Hematopoietic multipotent progenitor cell treated with erythropoietin and hydrocortisone succinate and interleukin-3 and kit ligand, for 4 days (in vitro differentiated cells): ENCODE measurements around the gene IL27RA.

ENCODE experiments used
- DNase-seq: peaks from one replicate; pipeline ENCODE4 v3.0.0-alpha.2; 2015

IL27RA gene

DNA sequence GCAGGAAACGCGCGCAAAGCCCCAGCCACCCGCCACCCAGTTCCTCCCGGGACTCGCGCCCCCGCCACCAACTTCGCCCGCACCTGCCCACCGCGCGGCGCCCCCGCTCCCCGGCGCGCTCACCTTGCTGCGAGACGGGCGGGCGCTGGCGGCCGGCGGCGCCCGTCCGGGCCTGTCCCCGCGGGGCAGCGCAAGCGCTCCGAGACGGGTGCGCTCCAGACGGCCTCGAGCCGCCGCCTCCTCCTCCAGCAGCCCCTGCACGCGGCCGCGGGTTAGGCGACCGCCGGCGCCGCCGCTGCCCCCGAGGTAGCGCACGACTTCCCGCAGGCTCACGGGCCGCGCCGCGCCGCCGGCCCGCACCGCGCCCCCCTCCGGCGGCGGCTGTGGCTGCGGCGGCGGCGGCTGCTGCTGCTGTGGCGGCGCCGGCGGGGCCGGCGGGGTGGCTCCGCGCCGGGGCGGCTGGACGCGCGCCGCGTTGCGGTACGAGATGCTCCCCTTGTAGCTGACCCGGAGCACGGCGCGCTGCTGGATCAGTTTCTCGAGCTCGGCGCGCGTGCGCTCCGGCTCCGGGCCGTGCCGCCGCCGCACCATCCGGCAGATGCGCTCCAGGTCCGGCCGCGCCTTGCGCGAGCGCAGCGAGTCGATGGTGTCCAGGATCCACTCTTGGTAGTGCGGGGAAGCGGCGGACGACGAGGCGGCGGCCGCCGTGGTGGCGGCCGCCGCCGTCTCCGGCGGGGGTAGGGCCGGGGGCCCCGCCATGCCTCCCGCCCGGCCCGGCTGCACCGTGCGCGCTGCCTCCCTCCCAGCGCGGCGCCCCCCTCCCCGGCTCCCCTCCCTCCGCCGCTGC, 58.3 kb downstream of the IL27RA start:
- DNase-seq, result peak; percentile 77

DNA sequence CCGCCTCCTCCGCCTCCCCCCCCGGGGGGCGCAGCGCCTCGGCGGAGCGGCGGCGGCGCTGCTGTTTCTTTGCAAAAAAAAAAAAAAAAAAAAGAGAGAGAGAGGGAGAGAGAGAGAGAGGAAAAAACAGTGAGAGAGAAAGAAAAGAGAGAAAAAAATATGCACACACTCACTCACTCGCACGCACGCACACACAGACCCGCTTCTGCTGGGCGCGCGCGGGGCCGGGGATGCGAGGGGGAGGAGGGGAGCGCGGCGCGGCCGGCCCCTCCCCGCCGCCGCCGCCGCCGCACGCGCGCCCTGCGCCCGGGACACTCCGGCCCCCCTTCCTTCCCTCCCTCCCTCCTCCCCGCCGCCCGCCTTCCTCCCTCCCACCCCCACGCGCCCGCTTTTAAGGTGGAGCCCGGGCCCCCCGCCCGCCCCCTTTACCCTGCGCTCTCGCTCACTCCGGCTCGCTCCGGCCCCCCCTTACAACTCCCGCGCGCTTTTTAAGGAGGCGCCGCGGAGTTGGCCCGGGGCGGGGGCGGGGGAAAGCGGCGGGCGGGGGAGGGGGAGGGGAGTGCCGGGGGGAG, 59.0 kb downstream of the IL27RA start, which contains the start of gene SAMD1:
TSS of gene SAMD1 (minus strand) at position 243 of the 572 bp plus-strand sequence.
- DNase-seq, result peak; percentile 97

DNA sequence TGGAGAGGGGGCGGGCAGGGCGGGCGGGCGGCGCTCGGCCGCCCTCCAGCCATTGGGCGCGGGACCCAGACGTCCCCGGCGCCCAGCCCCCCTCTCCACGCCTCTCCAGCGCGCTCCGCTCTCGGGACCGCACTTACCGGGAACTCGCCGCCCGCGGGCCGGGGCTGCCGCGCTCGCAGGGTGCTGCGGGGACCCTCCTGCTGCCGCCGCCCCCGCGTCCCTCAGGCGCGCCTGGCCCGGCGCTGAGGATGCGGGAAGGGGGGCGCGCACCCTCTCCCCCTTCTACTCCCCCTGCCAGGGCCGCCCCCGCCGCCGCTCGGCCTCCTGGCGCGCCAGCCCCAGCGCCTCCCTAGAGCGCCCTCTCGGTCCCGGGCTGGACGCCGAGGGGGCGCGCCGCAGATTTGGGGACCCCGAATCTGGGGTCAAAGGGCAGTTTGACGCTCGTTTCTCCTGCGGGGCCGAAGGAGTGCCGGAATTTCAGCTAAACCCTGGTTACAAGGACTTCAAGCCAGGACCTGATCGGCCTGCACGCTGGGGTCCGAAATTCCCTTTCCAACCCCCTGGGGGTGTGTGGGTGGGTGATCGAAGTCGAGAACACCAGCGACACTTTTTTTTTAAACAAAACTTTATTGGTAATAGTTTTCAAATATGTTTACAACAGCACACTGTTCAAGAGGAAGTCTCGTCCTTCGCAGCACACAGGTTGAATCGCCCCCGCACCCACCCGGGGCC, 59.7 kb downstream of the IL27RA start:
- DNase-seq, result peak; percentile 93

DNA sequence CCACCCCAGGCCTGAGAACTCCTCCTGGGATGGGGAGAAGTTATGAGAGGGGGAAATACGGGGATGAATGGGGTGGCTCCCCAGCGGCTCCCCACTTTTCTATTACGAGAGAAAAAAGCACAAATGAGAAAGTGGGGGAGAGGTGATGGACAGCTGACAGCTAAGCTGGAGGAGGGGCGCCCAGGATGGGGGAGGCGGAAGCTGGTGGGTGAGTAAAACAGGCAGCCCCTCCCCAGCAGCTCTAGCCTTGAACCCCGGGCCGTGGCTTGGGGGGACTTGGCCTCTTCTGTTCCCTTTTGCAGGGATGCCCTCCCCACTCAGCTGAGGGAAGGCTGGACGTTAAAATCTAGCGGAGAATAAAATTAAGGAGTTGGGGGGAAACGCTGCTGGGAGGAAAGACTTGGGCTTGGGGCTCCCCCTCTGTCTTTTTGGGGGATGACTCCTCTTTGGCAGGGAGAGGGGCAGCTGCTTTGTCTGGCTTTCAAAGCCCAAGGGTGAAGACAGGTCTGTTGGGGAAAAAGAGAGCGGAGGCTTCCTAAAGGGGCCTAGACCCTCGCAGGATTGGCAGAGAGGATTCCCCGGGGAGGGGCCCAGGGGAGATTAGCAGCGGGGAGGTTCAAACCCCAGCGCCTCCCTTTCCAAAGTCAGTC, 60.4 kb downstream of the IL27RA start:
- DNase-seq, result peak; percentile 70

DNA sequence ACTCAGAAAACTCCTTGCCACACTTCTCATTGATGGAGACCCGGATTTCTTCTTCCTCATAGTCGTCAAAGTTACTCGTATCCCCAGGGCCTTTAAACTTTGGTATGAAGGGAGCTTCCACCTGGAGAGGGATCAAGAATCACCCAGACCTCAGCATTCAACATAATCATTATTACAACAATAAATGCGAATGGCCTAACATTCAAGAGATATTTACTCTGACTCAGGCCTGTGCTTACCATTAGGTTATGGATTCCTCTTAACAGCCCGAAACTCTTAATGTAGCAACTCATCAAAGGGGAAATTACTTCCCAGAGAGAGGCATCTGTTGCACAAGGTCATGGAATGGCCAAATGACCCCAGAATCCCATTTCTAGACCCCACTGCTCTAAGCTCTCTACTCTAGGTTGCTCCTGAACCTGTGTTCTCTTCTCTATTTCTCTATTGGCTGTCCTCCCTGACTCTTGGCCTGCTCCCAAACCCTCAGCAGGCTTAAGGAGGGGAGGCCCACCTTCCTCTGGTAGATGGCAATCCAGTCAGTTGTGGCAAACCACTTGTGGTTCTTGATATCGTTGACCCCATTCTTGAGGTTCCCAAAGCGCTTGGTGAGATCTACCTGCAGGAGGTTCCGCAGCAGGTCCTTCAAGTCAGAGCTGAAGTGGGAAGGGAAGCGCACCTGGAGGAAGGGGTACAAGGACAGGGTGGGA, 61.7 kb downstream of the IL27RA start:
- peak; percentile 43 for DNase-seq

DNA sequence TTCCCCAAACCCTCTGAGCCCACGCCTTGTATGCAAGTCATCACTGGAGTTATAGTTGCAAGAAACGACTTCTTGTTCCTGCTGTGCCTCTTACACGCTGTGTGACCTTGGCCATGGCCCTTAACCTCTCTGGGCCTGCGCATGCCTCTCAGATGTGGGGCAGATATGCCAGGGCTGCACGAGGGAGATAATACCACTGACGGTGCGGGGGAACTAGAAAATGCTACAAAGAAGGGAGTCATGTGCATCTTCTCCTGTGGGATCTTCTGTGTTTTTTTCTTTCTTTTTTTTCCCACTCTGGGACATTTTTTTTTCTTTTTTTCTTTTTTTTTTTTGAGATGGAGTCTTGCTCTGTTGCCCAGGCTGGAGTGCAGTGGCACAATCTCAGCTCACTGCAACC, 63.3 kb downstream of the IL27RA start:
- peak; percentile 63 for DNase-seq

DNA sequence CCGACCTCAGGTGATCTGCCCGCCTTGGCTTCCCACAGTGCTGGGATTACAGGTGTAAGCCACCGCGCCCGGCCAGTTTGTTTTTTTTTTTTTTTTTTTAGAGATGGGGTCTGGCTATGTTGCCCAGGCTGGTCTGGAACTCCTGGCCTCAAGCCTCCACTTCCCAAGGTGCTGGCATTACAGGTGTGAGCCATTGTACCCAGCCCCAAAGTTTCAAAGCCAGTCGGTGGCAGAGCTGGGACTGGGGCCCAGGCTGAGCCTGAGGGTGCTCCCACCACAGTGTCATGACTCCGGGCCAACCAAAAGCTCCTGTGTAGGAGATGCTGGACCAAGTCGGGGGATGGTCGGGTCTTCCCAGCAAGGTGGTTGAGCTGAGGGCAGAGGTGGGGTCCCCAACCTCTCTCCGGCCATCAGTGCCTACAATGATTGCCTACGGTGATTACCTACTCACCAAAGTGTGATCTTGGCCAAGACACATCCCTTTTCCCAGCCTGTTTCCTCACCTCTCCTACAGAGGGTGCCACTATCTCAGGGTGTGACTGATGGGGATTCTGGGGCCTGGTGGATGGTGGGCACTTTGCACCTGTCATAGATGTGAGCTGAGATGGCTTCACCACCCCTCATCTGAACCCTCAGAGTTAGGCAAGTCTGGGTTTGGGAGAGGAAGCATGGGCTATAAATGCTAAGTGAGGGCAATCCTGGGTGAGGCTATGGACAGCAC, 64.9 kb downstream of the IL27RA start:
- no peak for DNase-seq

DNA sequence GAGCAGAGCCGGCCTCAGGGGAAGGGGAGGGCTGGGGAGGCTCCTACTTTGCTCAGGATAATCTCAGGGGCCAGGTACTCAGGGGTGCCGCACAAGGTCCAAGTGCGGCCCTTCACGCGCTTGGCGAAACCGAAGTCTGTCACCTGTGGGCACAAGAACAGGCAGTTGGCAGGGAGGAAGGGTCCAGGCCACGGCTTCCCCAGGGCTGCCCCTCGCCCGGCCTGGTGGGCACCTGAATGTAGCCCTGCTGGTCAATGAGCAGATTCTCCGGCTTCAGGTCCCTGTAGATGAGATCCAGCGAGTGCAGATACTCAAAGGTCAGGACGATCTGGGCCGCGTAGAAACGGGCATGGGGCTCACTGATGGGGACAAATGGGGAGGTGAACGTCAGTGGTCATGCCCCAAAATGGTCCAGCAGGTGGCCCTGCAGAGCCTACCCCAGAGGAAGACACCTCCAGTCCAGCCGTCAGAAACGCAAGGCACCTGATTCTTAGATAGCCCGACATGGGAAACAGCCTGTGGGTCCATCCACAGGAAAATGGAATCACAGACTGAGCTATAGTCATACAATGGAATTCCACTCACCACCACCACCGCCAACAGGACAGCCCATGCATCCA, 66.1 kb downstream of the IL27RA start:
- DNase-seq, result peak; percentile 36

DNA sequence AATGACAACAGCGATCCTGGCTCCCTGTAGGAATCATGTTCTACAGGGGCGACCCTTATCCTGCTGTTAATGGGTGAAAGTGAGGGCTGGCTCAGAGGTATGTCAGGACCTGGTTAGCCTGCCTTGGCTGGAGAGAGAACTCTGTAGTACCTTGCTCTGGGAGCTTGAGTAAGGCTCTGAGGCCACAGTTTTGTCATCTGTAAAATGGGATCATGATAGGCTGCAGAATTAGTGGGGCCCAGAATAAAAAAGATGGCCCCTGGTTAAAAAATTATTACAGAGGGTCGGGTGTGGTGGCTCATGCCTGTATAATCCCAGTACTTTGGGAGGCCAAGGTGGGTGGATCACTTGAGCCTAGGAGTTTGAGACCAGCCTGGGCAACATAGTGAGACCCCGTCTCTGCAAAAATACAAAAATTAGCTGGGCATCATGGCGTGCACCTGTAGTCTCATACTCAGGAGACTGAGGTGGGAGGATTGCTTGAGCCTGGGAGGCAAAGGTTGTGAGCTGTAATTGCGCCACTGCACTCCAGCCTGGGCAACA, 69.5 kb downstream of the IL27RA start:
- DNase-seq, result no peak

DNA sequence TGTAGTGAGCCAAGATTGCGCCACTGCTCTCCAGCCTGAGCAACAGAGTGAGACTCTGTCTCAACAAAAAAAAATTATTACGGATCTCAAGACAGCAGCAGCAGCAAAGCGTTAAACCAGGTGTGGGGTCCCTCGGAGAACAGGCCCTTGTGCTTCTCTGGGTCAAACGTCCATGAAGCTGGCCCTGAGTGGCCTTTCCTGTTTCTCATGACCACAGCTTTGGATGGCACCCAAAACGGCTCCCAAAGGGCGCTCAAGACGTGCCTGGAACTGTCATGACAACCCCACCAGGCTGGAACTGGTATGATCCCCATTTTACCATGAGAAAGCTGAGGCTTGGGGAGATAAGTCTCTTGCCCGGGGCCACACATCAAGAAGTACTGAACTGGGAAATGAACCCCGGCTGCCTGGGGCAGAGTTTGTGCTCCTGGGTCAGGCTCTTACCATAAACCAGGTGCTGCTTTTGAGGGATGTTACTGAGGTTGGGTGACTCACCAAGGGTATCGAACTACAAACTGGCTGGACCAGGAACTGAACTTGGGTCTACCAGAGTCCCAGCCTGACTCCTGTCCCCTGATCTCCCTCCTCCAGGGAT, 70.6 kb downstream of the IL27RA start:
- DNase-seq, result no peak

DNA sequence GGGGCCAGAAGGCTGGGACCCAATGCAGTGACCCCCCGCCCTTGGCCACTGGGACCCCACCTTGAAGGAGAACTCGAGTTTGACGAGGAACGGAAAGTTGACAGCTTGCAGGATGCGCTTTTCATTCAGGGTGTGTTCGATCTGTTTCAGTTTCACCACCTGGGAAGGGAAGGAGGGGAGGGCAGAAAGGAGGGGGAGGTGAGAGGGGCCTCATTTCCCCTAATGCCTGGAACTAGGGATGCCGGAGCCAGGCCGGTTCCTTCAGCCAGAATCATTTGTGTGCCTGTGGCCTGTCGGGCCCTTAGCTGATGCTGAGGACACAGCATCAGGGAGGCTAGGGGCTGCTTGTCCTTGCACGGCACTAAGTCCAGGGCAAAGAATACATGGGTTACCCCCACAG, 71.2 kb downstream of the IL27RA start:
- no peak for DNase-seq
